CD8-positive, alpha-beta memory T cell (primary cell): ENCODE results near the gene SS18L1. TPM values are rescaled to one million over a fixed set of nuclear protein-coding genes. Genes with fewer than 3 reads are reported as not detected.

Experiments used
- CTCF ChIA-PET: fragments of 350-600 bp; sonication (Branson Sonifier 250); formaldehyde crosslinking; loops from one replicate; lab custom pipeline; 2021; ENCODE audit warnings: antibody characterized with exemption; lab: Charles Lee
- POLR2A ChIA-PET: fragments of 350-600 bp; sonication (Branson Sonifier 250); formaldehyde crosslinking; loops from one replicate; lab custom pipeline; 2021; ENCODE audit warnings: antibody characterized with exemption; lab: Charles Lee
- DNase-seq, 5 donors: peaks; one replicate each; pipeline versions ENCODE4 v3.0.0 to v3.0.0-alpha.2; 2020 to 2022; ENCODE audit warnings: mixed read lengths in 1 of 5
- H3K27ac ChIP-seq: one replicate; pipeline ENCODE4 v1.7.0; 2013; ENCODE audit warnings: low read depth, mild to moderate bottlenecking, low read length, moderate library complexity
- H3K27me3 ChIP-seq: 2 replicates; pipeline ENCODE4 v1.7.0; 2013; ENCODE audit warnings: low read length, mild to moderate bottlenecking; ENCODE audit not compliant: insufficient read depth, poor library complexity, severe bottlenecking
- H3K36me3 ChIP-seq: 2 replicates; pipeline ENCODE4 v1.7.0; 2013; ENCODE audit warnings: mild to moderate bottlenecking, low read length, moderate library complexity; ENCODE audit not compliant: insufficient read depth
- H3K4me1 ChIP-seq: 2 replicates; pipeline ENCODE4 v1.7.0; 2013; ENCODE audit warnings: mild to moderate bottlenecking, low read length, moderate library complexity; ENCODE audit not compliant: insufficient read depth
- H3K4me3 ChIP-seq: 2 replicates; pipeline ENCODE4 v1.7.0; 2013; ENCODE audit warnings: mild to moderate bottlenecking, low read length
- H3K9me3 ChIP-seq: 2 replicates; pipeline ENCODE4 v1.7.0; 2013; ENCODE audit warnings: mild to moderate bottlenecking, low read length
- H3K27ac Mint-ChIP-seq, 8 donors: one replicate each; pipeline ENCODE4 v1.8.0; 2020 to 2021; ENCODE audit warnings: mixed read lengths in 8 of 8, mild to moderate bottlenecking in 6 of 8, inconsistent platforms in 3 of 8, moderate library complexity in 3 of 8
- H3K27me3 Mint-ChIP-seq, 2 donors: one replicate each; pipeline ENCODE4 v1.8.0; 2020 to 2021; ENCODE audit warnings: mixed read lengths in 2 of 2, mild to moderate bottlenecking in 1 of 2, moderate library complexity in 1 of 2
- H3K36me3 Mint-ChIP-seq, 3 donors: one replicate each; pipeline ENCODE4 v1.8.0; 2020 to 2021; ENCODE audit warnings: mixed read lengths in 3 of 3, inconsistent platforms in 1 of 3, mild to moderate bottlenecking in 1 of 3
- H3K4me1 Mint-ChIP-seq, 3 donors: one replicate each; pipeline ENCODE4 v1.8.0; 2020 to 2021; ENCODE audit warnings: mixed read lengths in 3 of 3, inconsistent platforms in 1 of 3, mild to moderate bottlenecking in 1 of 3
- H3K4me3 Mint-ChIP-seq, 7 donors: one replicate each; pipeline ENCODE4 v1.8.0; 2020 to 2021; ENCODE audit warnings: mixed read lengths in 7 of 7, mild to moderate bottlenecking in 6 of 7, moderate library complexity in 4 of 7, inconsistent platforms in 2 of 7
- H3K9me3 Mint-ChIP-seq, 5 donors: one replicate each; pipeline ENCODE4 v1.8.0; 2020 to 2022; ENCODE audit warnings: mixed read lengths in 5 of 5, mild to moderate bottlenecking in 3 of 5, moderate library complexity in 2 of 5, inconsistent platforms in 1 of 5
- polyA plus RNA-seq: library from polyadenylated mRNA; unstranded; fragments of 300-500 nt; fragmentation: Illumina TruSeq; gene quantifications from one replicate; pipeline ENCODE4 v1.2.3, GENCODE V29; 2021
- total RNA-seq, 2 experiments: library from RNA; stranded (reverse); gene quantifications; one replicate each; pipeline ENCODE4 v1.2.3, GENCODE V29; 2021

SS18L1 gene
- total and polyA plus RNA-seq, 3 experiments from 2014 or later: 0.86 to 18.5 (median 16.9) TPM

- Histone ChIP-seq H3K4me1 (no peaks in the 10 kb centered on the region), H3K9me3 (no peaks in the 10 kb centered on the region), H3K36me3 (no peaks in the 10 kb centered on the region), H3K27me3 (no peaks in the 10 kb centered on the region), H3K4me3 (no peak overlapping the region), H3K27ac (no peak overlapping the region)
- no peaks in the 10 kb centered on the region for H3K36me3 Mint-ChIP-seq
- no peak for DNase-seq
- no peak overlapping the region for H3K4me3 Mint-ChIP-seq
- H3K27ac Mint-ChIP-seq: no peak overlapping the region
- H3K9me3 Mint-ChIP-seq: peaks cover 0 to 2% (median 0%) of the 10 kb centered on the region in 5 donors
- CTCF ChIA-PET: no interaction called here
- no peaks in the 10 kb centered on the region for H3K4me1 Mint-ChIP-seq
- H3K27me3 Mint-ChIP-seq: peaks cover 7 to 20% of the 10 kb centered on the region in 2 donors
- POLR2A ChIA-PET: no interaction called here
Observed at GRCh38 chr20:62229667-62230066, 86.1 kb downstream of the SS18L1 start.

- no peaks in the 10 kb centered on the region for H3K9me3 ChIP-seq
- CTCF ChIA-PET: no interaction called here
- no peaks in the 10 kb centered on the region for H3K36me3 ChIP-seq
- POLR2A ChIA-PET: no interaction called here
- no peaks in the 10 kb centered on the region for H3K4me1 Mint-ChIP-seq
- peaks cover 2 to 19% of the 10 kb centered on the region in 2 donors for H3K27me3 Mint-ChIP-seq
- H3K27me3 ChIP-seq: no peaks in the 10 kb centered on the region
- no peak overlapping the region for H3K27ac ChIP-seq
- no peak for DNase-seq
- H3K36me3 Mint-ChIP-seq: no peaks in the 10 kb centered on the region
- H3K9me3 Mint-ChIP-seq: peaks cover 0 to 2% (median 0%) of the 10 kb centered on the region in 5 donors
- H3K4me3 Mint-ChIP-seq: no peak overlapping the region
- no peaks in the 10 kb centered on the region for H3K4me1 ChIP-seq
- H3K27ac Mint-ChIP-seq: no peak overlapping the region
- H3K4me3 ChIP-seq: no peak overlapping the region
Observed at GRCh38 chr20:62230276-62230675, 86.7 kb downstream of the SS18L1 start.

- POLR2A ChIA-PET: no interaction called here
- no peak overlapping the region for H3K4me3 Mint-ChIP-seq
Observed at GRCh38 chr20:62230696-62231095, 87.1 kb downstream of the SS18L1 start.

DNA sequence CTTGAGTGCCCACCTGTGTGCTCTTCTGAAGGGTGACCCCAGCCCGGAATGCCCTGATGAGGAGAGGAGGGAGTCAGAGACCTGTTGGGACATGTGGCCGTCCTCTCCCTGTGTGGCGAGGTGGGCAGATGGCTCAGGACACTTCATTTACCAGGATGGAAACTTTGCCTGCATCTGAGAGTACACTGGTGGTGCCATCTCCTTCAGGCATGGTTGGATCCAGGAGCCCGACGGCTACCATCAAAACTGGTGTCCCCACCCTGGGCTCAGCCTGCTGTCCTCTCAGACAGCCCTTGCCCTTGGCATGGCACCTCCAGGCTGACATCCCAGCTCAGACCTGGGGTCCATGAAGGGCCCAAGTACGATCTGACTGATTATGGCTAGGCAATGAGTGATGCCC is 87.7 kb downstream of the SS18L1 start:
- no peaks in the 10 kb centered on the region for H3K36me3 ChIP-seq
- no peak overlapping the region for H3K4me3 ChIP-seq
- no peak overlapping the region for H3K27ac Mint-ChIP-seq
- no peak overlapping the region for H3K4me3 Mint-ChIP-seq
- H3K36me3 Mint-ChIP-seq: no peaks in the 10 kb centered on the region
- peaks cover 0 to 2% (median 0%) of the 10 kb centered on the region in 5 donors for H3K9me3 Mint-ChIP-seq
- H3K27me3 Mint-ChIP-seq: peaks cover 1 to 21% of the 10 kb centered on the region in 2 donors
- H3K27me3 ChIP-seq: no peaks in the 10 kb centered on the region
- DNase-seq: no peak
- no peak overlapping the region for H3K27ac ChIP-seq
- ChIA-PET POLR2A (no interaction called here), CTCF (no interaction called here)
- H3K4me1 ChIP-seq: no peaks in the 10 kb centered on the region
- H3K4me1 Mint-ChIP-seq: no peaks in the 10 kb centered on the region
- no peaks in the 10 kb centered on the region for H3K9me3 ChIP-seq

More at GRCh38 chr20:62230696-62231095, 87.1 kb downstream of the SS18L1 start:
- Histone ChIP-seq H3K9me3 (no peaks in the 10 kb centered on the region), H3K27me3 (no peaks in the 10 kb centered on the region), H3K36me3 (no peaks in the 10 kb centered on the region), H3K27ac (no peak overlapping the region), H3K4me3 (no peak overlapping the region), H3K4me1 (no peaks in the 10 kb centered on the region)
- CTCF ChIA-PET: no interaction called here
- H3K27ac Mint-ChIP-seq: no peak overlapping the region
- no peaks in the 10 kb centered on the region for H3K4me1 Mint-ChIP-seq
- no peak for DNase-seq
- no peaks in the 10 kb centered on the region for H3K36me3 Mint-ChIP-seq
- H3K9me3 Mint-ChIP-seq: peaks cover 0 to 2% (median 0%) of the 10 kb centered on the region in 5 donors
- H3K27me3 Mint-ChIP-seq: peaks cover 0 to 16% of the 10 kb centered on the region in 2 donors

Other genes starting within 250 kb of the SS18L1 start
- gene TAF4, start 77.9 kb upstream of the SS18L1 start, total RNA-seq: 10 to 100 TPM; 20.5 to 21.0 TPM
- gene TAF4, start 77.9 kb upstream of the SS18L1 start, polyA plus RNA-seq: 1.4 TPM
- gene LSM14B, start 21.3 kb upstream of the SS18L1 start, total RNA-seq: 10 to 100 TPM; 35.8 to 36.4 TPM
- 1.1 TPM for gene LSM14B, start 21.3 kb upstream of the SS18L1 start, polyA plus RNA-seq
- 100 to 1,000 TPM; 447 to 464 TPM for gene PSMA7, start 375 bp upstream of the SS18L1 start, total RNA-seq
- gene PSMA7, start 375 bp upstream of the SS18L1 start, polyA plus RNA-seq: 459 TPM
- 10 to 100 TPM; 44.6 to 45.9 TPM for gene MTG2, start 39.3 kb downstream of the SS18L1 start, total RNA-seq
- gene MTG2, start 39.3 kb downstream of the SS18L1 start, polyA plus RNA-seq: 19.0 TPM
- not detected for gene HRH3, start 76.5 kb downstream of the SS18L1 start, total RNA-seq
- not detected for gene HRH3, start 76.5 kb downstream of the SS18L1 start, polyA plus RNA-seq
- 10 to 100 TPM; 24.5 to 24.7 TPM for gene OSBPL2, start 94.8 kb downstream of the SS18L1 start, total RNA-seq
- 24.6 TPM for gene OSBPL2, start 94.8 kb downstream of the SS18L1 start, polyA plus RNA-seq
- 100 to 1,000 TPM; 159 to 166 TPM for gene ADRM1, start 159.2 kb downstream of the SS18L1 start, total RNA-seq
- gene ADRM1, start 159.2 kb downstream of the SS18L1 start, polyA plus RNA-seq: 101 TPM
- gene LAMA5, start 223.5 kb downstream of the SS18L1 start, total RNA-seq: under 1 TPM; 0.13 to 0.78 TPM
- not detected for gene LAMA5, start 223.5 kb downstream of the SS18L1 start, polyA plus RNA-seq
- 1,000 to 10,000 TPM; 2,034 to 2,072 TPM for gene RPS21, start 243.3 kb downstream of the SS18L1 start, total RNA-seq
- 2,161 TPM for gene RPS21, start 243.3 kb downstream of the SS18L1 start, polyA plus RNA-seq